ENCODE results near the gene CLIC4. TPM values are rescaled to one million over a fixed set of nuclear protein-coding genes. Genes with fewer than 3 reads are reported as not detected.

The CLIC4 gene
- total RNA-seq, 1 donor from 2014 or later: 121 TPM

- Mint-ChIP-seq H3K9me3 (ENCODE audit: unreplicated experiment) (peaks cover 2% of the 10 kb centered on the region), H3K36me3 (ENCODE audit: unreplicated experiment) (no peaks in the 10 kb centered on the region), H3K27ac (ENCODE audit: unreplicated experiment) (no peak overlapping the region), H3K27me3 (ENCODE audit: unreplicated experiment) (peaks cover 2% of the 10 kb centered on the region), H3K4me3 (ENCODE audit: unreplicated experiment) (no peak overlapping the region), H3K4me1 (ENCODE audit: low read depth, unreplicated experiment) (no peaks in the 10 kb centered on the region)
- DNase-seq: no peak
- TF ChIP-seq CTCF (IDR thresholded peaks at IDR 0.05; ENCODE audit: partially characterized antibody, unreplicated experiment): no peak
These were observed 122.0 kb downstream of the CLIC4 start for GRCh38 chr1:24867084-24867870.

GRCh38 chr1:24868016-24868875 lies 123.0 kb downstream of the CLIC4 start:
- no peaks in the 10 kb centered on the region for H3K36me3 Mint-ChIP-seq (ENCODE audit: unreplicated experiment)
- no peak for DNase-seq
- H3K27ac Mint-ChIP-seq (ENCODE audit: unreplicated experiment): no peak overlapping the region
- H3K4me3 Mint-ChIP-seq (ENCODE audit: unreplicated experiment): no peak overlapping the region
- H3K27me3 Mint-ChIP-seq (ENCODE audit: unreplicated experiment): peaks cover 2% of the 10 kb centered on the region
- H3K4me1 Mint-ChIP-seq (ENCODE audit: low read depth, unreplicated experiment): no peaks in the 10 kb centered on the region
- peaks cover 2% of the 10 kb centered on the region for H3K9me3 Mint-ChIP-seq (ENCODE audit: unreplicated experiment)
- no peak for TF ChIP-seq CTCF (IDR thresholded peaks at IDR 0.05; ENCODE audit: partially characterized antibody, unreplicated experiment)

- H3K4me1 Mint-ChIP-seq (ENCODE audit: low read depth, unreplicated experiment): peaks cover 2% of the 10 kb centered on the region
- DNase-seq: no peak
- H3K4me3 Mint-ChIP-seq (ENCODE audit: unreplicated experiment): no peak overlapping the region
- no peak for TF ChIP-seq CTCF (IDR thresholded peaks at IDR 0.05; ENCODE audit: partially characterized antibody, unreplicated experiment)
- H3K36me3 Mint-ChIP-seq (ENCODE audit: unreplicated experiment): no peaks in the 10 kb centered on the region
- no peak overlapping the region for H3K27ac Mint-ChIP-seq (ENCODE audit: unreplicated experiment)
- no peaks in the 10 kb centered on the region for H3K27me3 Mint-ChIP-seq (ENCODE audit: unreplicated experiment)
- H3K9me3 Mint-ChIP-seq (ENCODE audit: unreplicated experiment): peaks cover 2% of the 10 kb centered on the region
These were observed 125.4 kb downstream of the CLIC4 start for GRCh38 chr1:24870551-24871195.

GRCh38 chr1:24871306-24871901 lies 126.2 kb downstream of the CLIC4 start:
- no peak for TF ChIP-seq CTCF (IDR thresholded peaks at IDR 0.05; ENCODE audit: partially characterized antibody, unreplicated experiment)
- no peaks in the 10 kb centered on the region for H3K27me3 Mint-ChIP-seq (ENCODE audit: unreplicated experiment)
- no peaks in the 10 kb centered on the region for H3K36me3 Mint-ChIP-seq (ENCODE audit: unreplicated experiment)
- peaks cover 2% of the 10 kb centered on the region for H3K4me1 Mint-ChIP-seq (ENCODE audit: low read depth, unreplicated experiment)
- no peak overlapping the region for H3K4me3 Mint-ChIP-seq (ENCODE audit: unreplicated experiment)
- DNase-seq: no peak
- no peak overlapping the region for H3K27ac Mint-ChIP-seq (ENCODE audit: unreplicated experiment)
- peaks cover 2% of the 10 kb centered on the region for H3K9me3 Mint-ChIP-seq (ENCODE audit: unreplicated experiment)

Measured in glutamatergic neuron (in vitro differentiated cells).